Trophoblast cell (in vitro differentiated cells and primary cell): ENCODE results near the gene ZNF865.
"Not testable (repeated sequence)": the region's sequence is repeated elsewhere in the genome, so short reads cannot be mapped to it uniquely, and the experiment has no call there.

Experiments
- DNase-seq, 2 donors: peaks; one replicate each; pipeline ENCODE4 v3.0.0-alpha.2; 2016
- H2AFZ ChIP-seq: 2 replicates; pipeline ENCODE4 v1.6.1; 2013; ENCODE audit warnings: low read length, moderate library complexity, mild to moderate bottlenecking; ENCODE audit not compliant: insufficient read depth, poor library complexity
- H2AK5ac ChIP-seq: 2 replicates; pipeline ENCODE4 v1.6.1; 2013; ENCODE audit warnings: mild to moderate bottlenecking, low read length
- H2BK120ac ChIP-seq: 2 replicates; pipeline ENCODE4 v1.6.1; 2013; ENCODE audit warnings: low read length, mild to moderate bottlenecking, moderate library complexity; ENCODE audit not compliant: insufficient read depth, poor library complexity
- H2BK12ac ChIP-seq: 2 replicates; pipeline ENCODE4 v1.6.1; 2013; ENCODE audit warnings: mild to moderate bottlenecking, low read length, moderate library complexity
- H2BK5ac ChIP-seq: 2 replicates; pipeline ENCODE4 v1.6.1; 2013; ENCODE audit warnings: low read length, low read depth, moderate library complexity, mild to moderate bottlenecking; ENCODE audit not compliant: poor library complexity
- H3K14ac ChIP-seq: 2 replicates; pipeline ENCODE4 v1.6.1; 2013; ENCODE audit warnings: mild to moderate bottlenecking, low read length
- H3K18ac ChIP-seq: 2 replicates; pipeline ENCODE4 v1.6.1; 2013; ENCODE audit warnings: mild to moderate bottlenecking, low read length
- H3K23ac ChIP-seq: 2 replicates; pipeline ENCODE4 v1.6.1; 2013; ENCODE audit warnings: low read length
- H3K27ac ChIP-seq: 2 replicates; pipeline ENCODE4 v1.5.1; 2013; ENCODE audit warnings: low read depth, mild to moderate bottlenecking, inconsistent platforms, low read length, moderate library complexity
- H3K27me3 ChIP-seq: 2 replicates; pipeline ENCODE4 v1.6.1; 2013; ENCODE audit warnings: inconsistent platforms, mild to moderate bottlenecking, low read length, moderate library complexity; ENCODE audit not compliant: insufficient read depth
- H3K36me3 ChIP-seq, 2 experiments: 1 replicate in 1 of 2; 2 replicates in 1 of 2; pipeline ENCODE4 v1.6.1; 2013; ENCODE audit warnings: low read length in 2 of 2, mild to moderate bottlenecking in 2 of 2, moderate library complexity in 1 of 2; ENCODE audit not compliant: insufficient read depth in 2 of 2, control insufficient read depth in 1 of 2
- H3K4ac ChIP-seq: 2 replicates; pipeline ENCODE4 v1.6.1; 2013; ENCODE audit warnings: low read depth, mild to moderate bottlenecking, low read length, moderate library complexity
- H3K4me1 ChIP-seq, 2 experiments: 1 replicate in 1 of 2; 2 replicates in 1 of 2; pipeline ENCODE4 v1.6.1; 2013; ENCODE audit warnings: low read length in 2 of 2, mild to moderate bottlenecking in 2 of 2, moderate library complexity in 1 of 2; ENCODE audit not compliant: insufficient read depth in 2 of 2, control insufficient read depth in 1 of 2
- H3K4me2 ChIP-seq: 2 replicates; pipeline ENCODE4 v1.6.1; 2013; ENCODE audit warnings: inconsistent platforms, mild to moderate bottlenecking, low read length, moderate library complexity
- H3K4me3 ChIP-seq: 2 replicates; pipeline ENCODE4 v1.5.1; 2013; ENCODE audit warnings: mild to moderate bottlenecking, low read depth, low read length, inconsistent platforms
- H3K79me1 ChIP-seq: one replicate; pipeline ENCODE4 v1.6.1; 2013; ENCODE audit warnings: low read length
- H3K79me2 ChIP-seq: 2 replicates; pipeline ENCODE4 v1.6.1; 2013; ENCODE audit warnings: low read length, mild to moderate bottlenecking; ENCODE audit not compliant: control insufficient read depth, insufficient read depth, poor library complexity
- H3K9ac ChIP-seq: 2 replicates; pipeline ENCODE4 v1.6.1; 2013; ENCODE audit warnings: mild to moderate bottlenecking, low read length
- H3K9me3 ChIP-seq: 2 replicates; pipeline ENCODE4 v1.6.1; 2013; ENCODE audit warnings: low read depth, mild to moderate bottlenecking, control low read depth, inconsistent platforms, low read length; ENCODE audit not compliant: insufficient read depth
- H4K12ac ChIP-seq: 2 replicates; pipeline ENCODE4 v1.6.1; 2013; ENCODE audit warnings: low read depth, mild to moderate bottlenecking, low read length, moderate library complexity
- H4K8ac ChIP-seq: 2 replicates; pipeline ENCODE4 v1.6.1; 2013; ENCODE audit warnings: low read depth, mild to moderate bottlenecking, low read length, moderate library complexity
- H4K91ac ChIP-seq: one replicate; pipeline ENCODE4 v1.6.1; 2013; ENCODE audit warnings: low read depth, mild to moderate bottlenecking, low read length, moderate library complexity
- WGBS: extraction: QIAGEN DNeasy Blood & Tissue Kit; methylation state at CpG from one replicate; pipeline ENCODE4 v1.1.7; 2013; ENCODE audit warnings: missing lambda C conversion rate; ENCODE audit not compliant: insufficient read length, insufficient coverage; ENCODE audit errors: extremely low coverage; 5-methylcytosine and 5-hydroxymethylcytosine counted together

Gene ZNF865

GRCh38 chr19:55567708-55568328, 37.6 kb upstream of the ZNF865 start:
- Histone ChIP-seq H3K14ac (no peak overlapping the region), H3K4me2 (no peak overlapping the region), H2BK12ac (no peak overlapping the region), H3K79me1 (no peaks in the 10 kb centered on the region), H3K4me1 (no peaks in the 10 kb centered on the region), H2BK5ac (no peak overlapping the region), H3K9me3 (no peaks in the 10 kb centered on the region), H3K27me3 (no peaks in the 10 kb centered on the region), H2AK5ac (no peak overlapping the region), H3K4me3 (no peak overlapping the region), H3K27ac (no peak overlapping the region), H3K9ac (no peak overlapping the region), H2BK120ac (no peak overlapping the region), H3K36me3 (no peaks in the 10 kb centered on the region), H3K18ac (no peak overlapping the region), H4K8ac (no peak overlapping the region), H3K23ac (no peak overlapping the region), H4K91ac (no peak overlapping the region), H3K79me2 (no peaks in the 10 kb centered on the region), H4K12ac (no peak overlapping the region), H3K4ac (no peak overlapping the region), H2AFZ (no peak overlapping the region)
- no peak for DNase-seq

- H4K8ac ChIP-seq, H3K27ac ChIP-seq, H4K12ac ChIP-seq, H3K79me2 ChIP-seq, H3K27me3 ChIP-seq, H2BK12ac ChIP-seq, H4K91ac ChIP-seq, H2BK5ac ChIP-seq, H3K36me3 ChIP-seq, DNase-seq, H2AK5ac ChIP-seq, H3K14ac ChIP-seq, H3K4me2 ChIP-seq, H3K79me1 ChIP-seq, H3K4me1 ChIP-seq, H2BK120ac ChIP-seq, H3K4ac ChIP-seq, H3K23ac ChIP-seq, H3K4me3 ChIP-seq, H3K9ac ChIP-seq, H3K9me3 ChIP-seq, H3K18ac ChIP-seq, H2AFZ ChIP-seq: not testable (repeated sequence)
- WGBS: no CpG with 5 or more reads among the region's 5 CpGs
These were observed 36.0 kb upstream of the ZNF865 start for GRCh38 chr19:55569477-55569876.

GRCh38 chr19:55573929-55574328, 31.5 kb upstream of the ZNF865 start:
- not testable (repeated sequence) for H3K14ac ChIP-seq, H2BK12ac ChIP-seq, H2AK5ac ChIP-seq, H3K4me2 ChIP-seq, H3K4me3 ChIP-seq, H3K18ac ChIP-seq, H2BK5ac ChIP-seq, H2BK120ac ChIP-seq, H3K79me2 ChIP-seq, H3K27me3 ChIP-seq, H2AFZ ChIP-seq, H3K23ac ChIP-seq, H3K4ac ChIP-seq, H4K91ac ChIP-seq, H3K4me1 ChIP-seq, H3K79me1 ChIP-seq, H4K8ac ChIP-seq, H4K12ac ChIP-seq, H3K27ac ChIP-seq, DNase-seq, H3K9ac ChIP-seq, H3K9me3 ChIP-seq
- whole genome bisulfite sequencing: no CpG with 5 or more reads among the region's 6 CpGs
- peaks cover 21% of the 10 kb centered on the region in 2 experiments for H3K36me3 ChIP-seq

- Histone ChIP-seq H3K9me3 (peaks cover 2% of the 10 kb centered on the region), H2BK120ac (no peak overlapping the region), H3K4me2 (no peak overlapping the region), H3K9ac (no peak overlapping the region), H3K27ac (no peak overlapping the region), H3K18ac (no peak overlapping the region), H3K27me3 (no peaks in the 10 kb centered on the region), H2BK5ac (no peak overlapping the region), H3K36me3 (peaks cover 25 to 26% of the 10 kb centered on the region in 2 experiments), H3K14ac (no peak overlapping the region), H4K8ac (no peak overlapping the region), H3K23ac (no peak overlapping the region), H2AK5ac (no peak overlapping the region), H2AFZ (no peak overlapping the region), H3K4me3 (no peak overlapping the region), H4K12ac (no peak overlapping the region), H3K4ac (no peak overlapping the region), H4K91ac (no peak overlapping the region), H3K79me1 (peaks cover 13% of the 10 kb centered on the region), H2BK12ac (no peak overlapping the region), H3K4me1 (peaks cover 3 to 7% of the 10 kb centered on the region in 2 experiments), H3K79me2 (peaks cover 11% of the 10 kb centered on the region)
- no peak for DNase-seq
- WGBS: no CpG with 5 or more reads among the region's 5 CpGs
These were observed 28.7 kb upstream of the ZNF865 start for GRCh38 chr19:55576746-55577145.
